ENCODE results near the gene ATP2A3. TPM values are rescaled to one million over a fixed set of nuclear protein-coding genes. Genes with fewer than 3 reads are reported as not detected.

The ATP2A3 gene
- total RNA-seq, 1 experiment from 2014 or later, result 5.7 TPM

DNA sequence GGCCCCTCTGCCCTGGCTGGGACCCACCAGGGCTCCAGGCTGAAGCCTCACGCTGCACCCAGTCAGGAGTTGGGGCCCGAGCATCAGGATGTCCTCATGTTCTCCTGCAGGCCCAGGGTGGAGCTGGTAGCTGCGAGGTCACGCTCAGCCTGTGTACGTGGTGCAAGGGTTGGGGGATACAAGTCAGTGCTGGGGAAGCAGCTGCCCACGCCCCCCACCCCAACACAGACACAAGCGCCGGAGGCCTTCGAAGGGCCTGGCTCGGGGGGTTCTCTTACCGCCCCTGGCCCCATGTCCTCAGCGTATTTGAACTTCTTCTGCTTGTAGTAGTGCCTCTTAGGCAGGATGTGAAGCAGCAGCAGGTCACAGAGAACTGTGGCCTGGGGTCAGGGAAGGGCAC, 66.5 kb downstream of the ATP2A3 start:
- DNase-seq, result no peak
- Histone ChIP-seq H3K36me3 (replicated peaks; ENCODE audit: control insufficient read depth, insufficient read depth, low read length) (no peaks in the 10 kb centered on the region), H3K27me3 (ENCODE audit: control insufficient read depth, insufficient read depth, low read length) (no peaks in the 10 kb centered on the region; the same call in 1 of the 2 replicates), H3K4me3 (ENCODE audit: insufficient read depth, low read depth, low read length) (no peak overlapping the region)

DNA sequence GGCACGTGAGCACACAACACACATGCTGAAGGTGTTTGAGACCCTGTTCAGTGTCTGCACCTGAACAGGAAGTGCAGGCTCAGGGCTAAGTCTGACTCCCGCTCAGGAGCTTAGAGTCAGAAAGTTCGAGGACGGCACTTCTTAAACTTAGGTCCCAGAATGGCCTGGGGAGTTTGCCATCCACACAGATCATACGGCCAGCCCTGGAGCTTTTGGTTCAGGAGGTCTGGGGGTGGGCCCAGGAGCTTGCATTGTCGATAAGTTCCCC, 67.3 kb downstream of the ATP2A3 start:
- H3K4me3 ChIP-seq (ENCODE audit: insufficient read depth, low read depth, low read length), result no peak overlapping the region
- DNase-seq, result no peak
- H3K36me3 ChIP-seq (replicated peaks; ENCODE audit: control insufficient read depth, insufficient read depth, low read length), result no peaks in the 10 kb centered on the region
- peaks cover 2% of the 10 kb centered on the region for H3K27me3 ChIP-seq (ENCODE audit: control insufficient read depth, insufficient read depth, low read length)

DNA sequence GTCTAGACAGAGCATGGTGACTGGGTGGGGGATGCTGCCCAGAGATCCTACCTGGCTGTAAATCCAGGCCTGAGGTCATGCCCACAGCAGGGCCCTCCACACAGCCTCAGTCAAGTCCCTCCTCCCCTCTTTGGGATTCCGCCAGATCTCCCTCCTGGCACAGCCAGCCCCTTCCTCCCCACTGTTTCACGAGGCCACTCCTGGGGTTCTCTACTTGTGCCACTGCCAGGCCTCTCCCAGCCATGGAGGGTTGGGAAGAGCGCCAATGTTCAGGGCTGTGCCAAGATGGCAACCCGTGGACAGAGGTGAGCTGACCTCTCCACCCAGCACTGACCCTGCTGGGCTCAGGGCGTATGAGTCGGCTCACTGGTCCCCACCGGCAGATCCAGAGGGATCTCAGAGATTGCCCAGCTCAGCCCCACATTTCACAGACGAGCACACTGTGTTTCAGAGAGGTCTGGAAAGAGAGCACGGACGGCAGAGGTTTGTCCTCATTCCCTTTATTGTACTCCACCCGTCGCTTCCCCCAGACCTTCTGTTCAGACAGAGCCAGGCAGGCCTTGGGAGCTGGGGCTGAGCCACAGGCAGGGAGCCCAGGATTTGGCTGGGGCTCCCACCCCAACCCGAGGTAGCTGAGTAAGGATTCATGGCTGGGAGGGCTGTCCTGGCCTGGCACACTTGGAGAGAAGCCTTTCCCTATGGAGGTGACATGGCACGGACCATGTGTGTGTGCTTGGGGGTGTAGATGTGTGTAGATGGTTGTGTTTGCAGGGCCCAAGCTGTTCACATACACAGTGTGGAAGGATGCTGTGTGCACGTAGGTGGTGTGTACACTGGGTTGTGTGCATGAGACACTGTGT, 67.9 kb downstream of the ATP2A3 start:
- Histone ChIP-seq H3K4me3 (ENCODE audit: insufficient read depth, low read depth, low read length) (no peak overlapping the region), H3K36me3 (replicated peaks; ENCODE audit: control insufficient read depth, insufficient read depth, low read length) (no peaks in the 10 kb centered on the region), H3K27me3 (ENCODE audit: control insufficient read depth, insufficient read depth, low read length) (peaks cover 4% of the 10 kb centered on the region)
- no peak for DNase-seq

DNA sequence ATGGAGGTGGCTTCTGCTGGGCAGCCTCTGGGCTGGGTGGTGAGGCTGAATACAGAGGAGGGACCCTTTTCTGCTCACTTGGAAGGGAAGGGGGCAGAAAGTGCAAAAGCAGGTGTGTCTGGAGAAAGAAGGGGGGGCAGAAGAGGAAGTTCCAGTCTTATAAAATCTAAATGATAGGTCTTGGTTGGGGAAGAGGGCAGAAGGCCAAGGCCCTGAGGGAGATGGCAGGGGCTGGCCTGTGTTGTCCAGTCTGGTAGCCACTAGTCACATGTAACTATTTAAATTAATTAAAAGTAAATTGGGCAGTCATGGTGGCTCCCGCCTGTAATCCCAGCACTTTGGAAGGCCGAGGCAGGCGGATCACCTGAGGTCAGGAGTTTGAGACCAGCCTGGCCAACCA, 68.9 kb downstream of the ATP2A3 start:
- Histone ChIP-seq H3K36me3 (replicated peaks; ENCODE audit: control insufficient read depth, insufficient read depth, low read length) (no peaks in the 10 kb centered on the region), H3K27me3 (ENCODE audit: control insufficient read depth, insufficient read depth, low read length) (peaks cover 4% of the 10 kb centered on the region), H3K4me3 (ENCODE audit: insufficient read depth, low read depth, low read length) (no peak overlapping the region)
- no peak for DNase-seq

DNA sequence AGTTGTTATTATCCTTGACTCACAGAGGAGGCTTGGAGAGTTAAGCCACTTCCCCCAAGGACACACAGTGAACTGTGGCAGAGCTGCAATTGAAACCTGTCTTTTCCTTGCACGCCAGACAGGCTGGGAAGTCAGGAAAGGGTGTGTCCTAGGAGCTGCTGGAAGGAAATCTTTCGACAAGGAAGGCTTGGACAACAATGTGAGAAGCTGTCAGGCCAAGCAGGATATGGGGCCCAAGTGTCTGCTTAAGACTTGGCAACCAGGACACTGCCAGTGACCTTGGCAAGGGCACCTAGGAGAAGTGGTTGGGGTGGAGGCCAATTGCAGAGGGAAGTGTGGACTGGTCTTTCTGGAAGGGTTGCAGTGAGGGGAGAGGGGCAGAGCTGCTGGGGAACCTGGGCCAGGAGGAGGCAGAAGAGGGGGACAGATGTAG, 69.3 kb downstream of the ATP2A3 start:
- Histone ChIP-seq H3K4me3 (ENCODE audit: insufficient read depth, low read depth, low read length) (no peak overlapping the region), H3K36me3 (replicated peaks; ENCODE audit: control insufficient read depth, insufficient read depth, low read length) (no peaks in the 10 kb centered on the region), H3K27me3 (ENCODE audit: control insufficient read depth, insufficient read depth, low read length) (peaks cover 4% of the 10 kb centered on the region)
- no peak for DNase-seq

DNA sequence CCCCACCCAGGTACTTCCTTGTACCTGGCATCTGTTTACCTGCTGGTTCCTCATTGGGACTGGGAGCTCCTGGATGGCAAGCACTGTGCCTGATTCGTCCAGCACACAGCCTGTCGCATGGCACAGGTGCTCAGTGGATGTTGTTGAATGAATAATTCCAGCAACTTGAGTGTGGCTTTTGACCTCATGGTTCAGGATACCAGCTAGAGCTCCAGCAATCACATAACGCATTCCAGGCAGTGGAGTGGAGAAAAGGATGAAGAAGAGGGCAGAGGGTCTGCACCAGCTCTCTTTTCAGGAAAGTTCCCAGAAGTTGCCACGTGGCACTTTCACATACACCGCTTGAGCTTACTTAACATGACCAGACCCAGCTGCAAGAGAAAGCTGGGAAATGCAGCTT, 70.0 kb downstream of the ATP2A3 start:
- no peak for DNase-seq
- Histone ChIP-seq H3K36me3 (replicated peaks; ENCODE audit: control insufficient read depth, insufficient read depth, low read length) (no peaks in the 10 kb centered on the region), H3K27me3 (ENCODE audit: control insufficient read depth, insufficient read depth, low read length) (peaks cover 4% of the 10 kb centered on the region), H3K4me3 (ENCODE audit: insufficient read depth, low read depth, low read length) (no peak overlapping the region)

DNA sequence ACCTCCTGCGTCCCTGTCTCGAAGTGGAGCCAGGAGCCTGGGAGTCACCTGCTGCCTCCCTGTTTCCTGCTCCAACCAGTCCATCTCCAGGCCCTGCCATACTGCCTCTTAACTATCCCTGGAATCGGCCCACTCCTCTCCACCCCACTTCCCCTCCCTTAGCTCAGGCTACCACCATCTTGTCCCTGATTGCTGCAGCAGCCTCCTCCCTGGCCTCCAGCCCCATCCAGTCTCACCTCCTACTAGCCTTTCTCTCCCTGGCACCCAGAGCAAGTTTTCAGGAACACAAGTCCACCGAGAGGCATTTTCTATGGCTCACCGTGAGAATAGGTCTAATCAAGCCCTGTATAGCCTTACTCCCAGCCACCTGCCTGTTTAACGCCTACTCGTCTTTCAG, 70.5 kb downstream of the ATP2A3 start:
- peak overlapping the region; percentile 60 for H3K4me3 ChIP-seq (ENCODE audit: insufficient read depth, low read depth, low read length)
- H3K27me3 ChIP-seq (ENCODE audit: control insufficient read depth, insufficient read depth, low read length), result peaks cover 4% of the 10 kb centered on the region
- no peak for DNase-seq
- no peaks in the 10 kb centered on the region for H3K36me3 ChIP-seq (replicated peaks; ENCODE audit: control insufficient read depth, insufficient read depth, low read length)

DNA sequence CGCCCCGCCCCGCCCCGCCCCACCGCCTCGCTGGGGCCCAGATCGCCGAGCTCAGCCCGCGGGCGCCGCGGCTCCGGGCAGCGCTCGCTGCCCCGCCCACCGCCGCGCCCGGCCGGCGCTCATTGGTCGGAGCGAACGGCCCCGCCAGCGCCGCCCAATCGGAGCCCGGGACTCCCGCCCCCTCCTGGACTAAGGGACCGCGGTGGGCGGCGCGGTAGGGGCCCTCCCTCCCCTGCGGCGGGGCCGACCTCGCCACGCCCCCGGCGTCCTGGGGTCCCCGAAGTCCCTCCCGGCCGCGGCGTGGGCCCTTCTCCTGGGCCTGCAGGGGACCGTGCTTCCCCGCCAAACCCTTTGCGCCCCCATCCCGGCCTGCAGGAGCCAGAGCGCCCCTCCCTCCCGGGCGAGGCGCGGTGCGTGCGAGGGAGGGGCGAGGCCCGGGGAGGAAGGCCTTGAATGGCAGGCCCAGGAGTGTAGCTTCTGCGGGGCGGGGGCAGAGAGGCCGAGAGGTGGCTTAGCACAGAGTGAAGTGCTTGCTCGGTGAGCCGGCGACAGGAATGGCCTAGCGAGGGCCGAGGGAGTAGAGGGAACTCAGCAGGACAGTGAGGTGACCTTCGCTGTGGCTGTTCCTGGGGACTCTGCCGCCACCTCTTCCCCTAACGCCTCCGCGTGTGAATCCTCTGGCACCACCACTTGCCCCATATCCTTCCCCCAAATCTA, 71.1 kb downstream of the ATP2A3 start, which contains the start of gene CAMKK1:
Gene CAMKK1 (minus strand): TSS at position 51 of the 717 bp plus-strand sequence. CDS start 7,366 bp downstream, outside the sequence.
- H3K27me3 ChIP-seq (ENCODE audit: control insufficient read depth, insufficient read depth, low read length), result peaks cover 4% of the 10 kb centered on the region
- H3K36me3 ChIP-seq (replicated peaks; ENCODE audit: control insufficient read depth, insufficient read depth, low read length), result no peaks in the 10 kb centered on the region
- H3K4me3 ChIP-seq (ENCODE audit: insufficient read depth, low read depth, low read length), result peak within 1 kb of the TSS; percentile 86
- peak; percentile 100 for DNase-seq

DNA sequence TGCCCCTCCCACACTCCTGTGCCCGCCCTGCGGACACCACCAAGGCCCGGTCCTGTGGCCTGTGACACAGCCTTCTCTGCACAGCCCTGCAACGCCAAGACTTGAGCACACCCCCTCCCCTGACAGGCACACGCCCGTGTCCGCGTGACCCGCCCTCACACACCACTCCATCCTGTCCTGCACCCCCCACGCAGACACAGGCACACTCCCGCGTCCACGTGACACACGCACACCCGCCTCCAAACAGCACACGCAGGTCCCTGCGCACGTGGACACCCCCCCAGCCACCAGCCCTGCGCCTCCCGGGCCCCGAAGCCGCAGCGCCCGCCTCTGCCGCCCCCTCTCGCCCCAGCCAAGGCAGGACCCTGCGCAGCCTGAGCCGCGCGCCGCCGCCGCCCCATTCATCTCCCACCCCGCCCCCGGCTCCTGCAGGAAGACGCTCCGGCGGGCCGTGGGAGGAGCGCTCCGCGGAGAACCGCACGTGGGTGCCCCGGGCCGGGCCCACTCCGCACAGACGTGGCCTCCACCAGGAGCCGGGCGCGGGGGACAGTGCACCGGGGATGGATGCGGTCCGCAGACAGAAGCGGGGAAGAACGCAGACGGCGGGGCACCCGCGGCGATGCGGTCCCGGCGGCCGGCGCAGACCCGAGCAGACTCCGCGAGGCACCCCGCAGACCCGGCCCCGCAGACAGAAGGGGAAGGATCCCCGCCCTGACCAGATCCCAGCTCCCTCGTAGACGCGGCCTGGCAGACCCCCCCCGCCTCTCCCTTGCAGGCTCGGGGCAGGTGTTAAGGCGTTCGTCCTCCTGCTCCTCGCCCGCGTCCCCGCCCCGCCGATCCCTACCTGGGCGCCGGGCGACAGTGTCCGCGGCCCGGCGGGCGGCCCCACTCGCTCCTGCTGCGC, 71.9 kb downstream of the ATP2A3 start:
- peak; percentile 93 for DNase-seq
- peaks cover 4% of the 10 kb centered on the region for H3K27me3 ChIP-seq (ENCODE audit: control insufficient read depth, insufficient read depth, low read length)
- no peaks in the 10 kb centered on the region for H3K36me3 ChIP-seq (replicated peaks; ENCODE audit: control insufficient read depth, insufficient read depth, low read length)
- H3K4me3 ChIP-seq (ENCODE audit: insufficient read depth, low read depth, low read length), result peak overlapping the region; percentile 86

DNA sequence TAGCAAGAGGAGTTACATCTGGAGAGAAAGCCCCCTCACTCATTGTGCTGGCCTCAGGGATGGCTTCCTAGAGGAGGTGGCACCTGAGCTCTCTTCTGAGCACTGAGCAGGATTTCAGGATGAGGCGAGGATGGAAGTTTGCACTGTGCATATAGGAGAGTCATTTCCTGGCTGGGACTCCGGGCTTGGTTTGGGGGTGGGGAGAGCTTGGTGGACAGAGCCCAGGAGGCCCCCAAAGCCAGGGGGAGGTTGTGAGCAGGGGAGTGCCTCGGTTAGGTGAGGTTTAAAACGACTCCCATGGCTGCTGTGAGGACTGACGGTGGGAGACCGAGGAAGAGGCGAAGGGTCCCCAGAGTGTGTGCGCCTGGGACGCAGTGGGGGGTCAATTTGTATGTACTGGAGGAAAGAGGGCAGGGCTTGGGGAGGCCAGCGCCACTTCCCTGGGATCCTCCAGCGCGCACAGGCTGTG, 72.6 kb downstream of the ATP2A3 start:
- Histone ChIP-seq H3K4me3 (ENCODE audit: insufficient read depth, low read depth, low read length) (peak overlapping the region; percentile 86), H3K27me3 (ENCODE audit: control insufficient read depth, insufficient read depth, low read length) (peaks cover 4% of the 10 kb centered on the region), H3K36me3 (replicated peaks; ENCODE audit: control insufficient read depth, insufficient read depth, low read length) (no peaks in the 10 kb centered on the region)
- no peak for DNase-seq

DNA sequence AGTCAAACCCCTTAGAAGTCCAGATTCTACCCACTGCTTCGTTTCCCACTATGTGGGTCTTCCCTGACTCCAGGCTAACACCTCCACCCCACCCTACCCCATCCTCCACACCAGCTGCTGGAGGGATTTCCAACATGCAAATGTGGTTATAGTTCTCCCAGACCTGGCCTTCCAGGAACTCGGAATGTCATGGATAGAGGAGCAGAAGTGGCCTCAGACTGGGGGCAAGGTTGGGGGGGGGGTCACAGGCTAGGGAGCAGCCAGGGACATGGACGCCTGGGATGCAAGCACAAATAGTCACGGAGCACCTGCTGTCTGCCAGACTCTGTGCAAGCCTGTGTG, 73.4 kb downstream of the ATP2A3 start:
- Histone ChIP-seq H3K36me3 (replicated peaks; ENCODE audit: control insufficient read depth, insufficient read depth, low read length) (no peaks in the 10 kb centered on the region), H3K27me3 (ENCODE audit: control insufficient read depth, insufficient read depth, low read length) (peaks cover 4% of the 10 kb centered on the region), H3K4me3 (ENCODE audit: insufficient read depth, low read depth, low read length) (no peak overlapping the region)
- no peak for DNase-seq

DNA sequence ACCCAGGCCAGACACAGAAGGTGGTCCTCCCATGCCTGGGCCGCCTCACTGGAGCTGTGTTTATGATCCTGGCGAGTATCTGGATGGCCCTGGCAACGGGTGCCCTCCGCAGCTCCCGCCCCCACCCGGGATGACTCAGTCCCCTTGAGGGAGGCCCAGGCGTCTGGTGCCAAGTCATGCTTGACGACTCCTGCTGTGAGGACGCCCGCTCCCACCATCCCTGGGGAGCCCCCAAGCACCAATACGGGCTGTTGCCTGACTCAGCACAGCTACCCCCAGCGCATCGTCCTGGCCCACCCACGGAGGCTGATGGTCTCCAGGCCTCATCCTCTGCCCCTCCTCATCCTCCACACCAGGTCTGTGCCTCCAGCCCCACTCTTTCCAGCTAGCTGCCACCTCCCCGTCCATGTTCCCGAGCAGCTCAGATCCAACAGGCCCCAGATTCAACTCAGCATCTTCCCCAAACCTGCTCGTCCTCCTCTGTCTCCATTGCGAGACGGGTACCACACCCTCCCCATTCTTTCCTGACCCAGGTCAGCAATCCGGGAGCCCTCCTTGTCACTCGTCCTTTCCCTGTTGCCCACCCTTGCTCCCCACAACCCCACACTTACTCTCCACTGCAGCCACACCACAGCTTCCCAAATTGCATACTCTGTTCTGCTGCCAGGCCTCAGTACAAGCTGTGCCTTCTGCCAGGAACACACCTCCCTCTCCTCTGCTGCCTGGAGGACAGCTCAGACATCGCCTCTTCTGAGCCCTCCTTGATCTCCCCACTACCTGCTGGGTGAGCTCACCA, 74.0 kb downstream of the ATP2A3 start:
- H3K4me3 ChIP-seq (ENCODE audit: insufficient read depth, low read depth, low read length), result no peak overlapping the region
- no peak for DNase-seq
- no peaks in the 10 kb centered on the region for H3K36me3 ChIP-seq (replicated peaks; ENCODE audit: control insufficient read depth, insufficient read depth, low read length)
- peaks cover 4% of the 10 kb centered on the region for H3K27me3 ChIP-seq (ENCODE audit: control insufficient read depth, insufficient read depth, low read length)

DNA sequence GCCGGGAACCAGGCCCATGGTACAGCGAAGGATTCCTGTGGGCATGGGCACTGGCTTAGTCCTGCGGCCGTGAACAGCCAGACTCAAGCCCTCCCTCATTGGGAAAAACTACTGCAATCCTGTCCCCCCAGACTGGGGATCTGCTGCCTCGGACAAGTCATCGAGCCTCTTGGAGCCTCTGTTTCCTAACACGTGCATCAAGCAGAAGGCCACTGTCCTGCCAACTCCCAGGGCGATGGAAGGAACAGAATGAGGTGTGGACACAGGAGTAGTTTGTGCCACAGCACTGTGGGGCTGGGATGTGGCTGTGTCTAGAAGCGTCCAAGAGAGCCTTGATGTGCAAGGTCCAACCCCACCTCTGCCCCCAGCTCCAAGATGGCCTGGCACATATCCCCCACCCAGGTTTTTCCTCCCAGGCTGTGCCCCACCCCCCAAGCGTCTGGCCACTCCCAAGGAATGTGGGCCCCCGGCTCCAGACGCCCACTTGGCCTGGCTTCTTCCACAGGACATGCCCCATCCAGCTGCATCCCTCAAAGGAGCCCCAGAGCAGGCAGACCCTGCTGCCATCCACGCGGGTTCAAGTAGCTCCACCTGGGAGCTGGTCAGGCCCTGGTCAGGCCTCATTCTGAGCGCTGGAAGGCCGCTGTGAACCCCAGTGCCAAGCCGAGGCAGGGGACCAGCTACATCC, 74.8 kb downstream of the ATP2A3 start:
- DNase-seq, result no peak
- Histone ChIP-seq H3K36me3 (replicated peaks; ENCODE audit: control insufficient read depth, insufficient read depth, low read length) (peaks cover 4% of the 10 kb centered on the region; the same call in 1 of the 2 replicates), H3K27me3 (ENCODE audit: control insufficient read depth, insufficient read depth, low read length) (peaks cover 4% of the 10 kb centered on the region)

More for the DNA sequence above, 74.8 kb downstream of the ATP2A3 start:
- H3K4me3 ChIP-seq (ENCODE audit: insufficient read depth, low read depth, low read length), result no peak overlapping the region

Measured in H7 (cell line).